RPMI7951 (cell line): ENCODE measurements around the gene LARP1. TPM values are rescaled to one million over a fixed set of nuclear protein-coding genes. Genes with fewer than 3 reads are reported as not detected.
"Not testable (repeated sequence)": the region's sequence is repeated elsewhere in the genome, so short reads cannot be mapped to it uniquely, and the experiment has no call there.

Experiments
- DNase-seq: peaks from one replicate; pipeline ENCODE4 v3.0.0-alpha.2; 2012; ENCODE audit warnings: low read depth
- total RNA-seq: library from RNA; depleted of rRNA; stranded (reverse); fragments of >200 nt; shearing (Covaris generic); gene quantifications from 2 replicates; pipeline ENCODE4 v1.2.3, GENCODE V29; 2014

LARP1 gene
- total RNA-seq, 1 experiment from 2014 or later = 32.4 TPM

GRCh38 chr5:154734370-154735248 lies 20.6 kb upstream of the LARP1 start:
- DNase-seq = no peak

- not testable (repeated sequence) for DNase-seq
These were observed 19.8 kb upstream of the LARP1 start for GRCh38 chr5:154735362-154735761.

- not testable (repeated sequence) for DNase-seq
These were observed 18.8 kb upstream of the LARP1 start for GRCh38 chr5:154736372-154736771.

DNA sequence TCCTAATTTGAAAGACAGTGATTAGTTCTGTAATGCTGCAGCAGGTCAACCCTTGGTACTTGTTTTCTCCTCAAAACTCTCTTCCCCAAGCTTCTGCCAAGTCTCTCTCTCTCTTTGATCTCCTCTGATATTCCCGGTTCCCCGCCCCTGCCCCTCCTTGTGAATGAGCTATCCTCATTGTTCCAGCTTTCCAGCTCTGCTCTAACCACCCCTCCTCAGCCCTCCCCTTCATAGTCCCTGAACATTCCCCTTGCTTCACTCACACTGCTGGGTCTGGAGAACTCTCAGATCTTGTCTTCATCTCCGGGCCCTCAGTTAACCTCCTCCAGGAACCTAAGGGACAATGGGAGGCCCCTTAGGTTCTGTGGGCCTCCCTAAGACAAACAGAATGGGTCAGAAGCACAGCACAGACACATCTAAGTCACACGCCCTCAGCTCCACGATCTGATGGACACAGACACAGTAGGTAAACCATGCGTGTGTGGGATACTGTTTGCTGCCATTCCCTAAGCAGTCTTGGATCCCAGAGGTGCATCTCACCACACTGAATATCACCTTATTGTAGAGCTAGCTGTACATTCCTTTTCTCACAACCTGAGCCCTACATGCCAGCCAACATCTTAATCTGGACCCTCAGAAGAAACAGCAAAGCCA lies 17.4 kb upstream of the LARP1 start:
- DNase-seq = no peak

DNA sequence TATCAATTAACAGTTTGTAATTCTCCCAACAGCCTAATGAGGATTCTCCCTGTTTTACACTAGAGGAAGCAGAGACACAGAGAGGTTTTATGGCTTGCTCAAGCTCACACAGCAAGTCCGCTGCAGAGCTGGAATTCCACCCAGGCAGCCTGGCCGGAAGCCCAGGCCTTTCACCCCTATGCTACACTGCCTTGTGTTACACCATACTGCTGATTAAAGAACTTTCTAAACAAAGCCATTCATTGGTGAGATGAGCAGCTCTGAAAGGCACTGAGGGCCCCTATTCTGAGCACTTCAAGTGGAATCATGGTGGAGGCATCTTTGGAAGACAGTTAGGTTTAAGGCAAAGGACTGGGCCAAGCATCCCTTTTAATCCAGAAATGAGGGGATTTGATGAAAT lies 14.7 kb upstream of the LARP1 start:
- no peak for DNase-seq

DNA sequence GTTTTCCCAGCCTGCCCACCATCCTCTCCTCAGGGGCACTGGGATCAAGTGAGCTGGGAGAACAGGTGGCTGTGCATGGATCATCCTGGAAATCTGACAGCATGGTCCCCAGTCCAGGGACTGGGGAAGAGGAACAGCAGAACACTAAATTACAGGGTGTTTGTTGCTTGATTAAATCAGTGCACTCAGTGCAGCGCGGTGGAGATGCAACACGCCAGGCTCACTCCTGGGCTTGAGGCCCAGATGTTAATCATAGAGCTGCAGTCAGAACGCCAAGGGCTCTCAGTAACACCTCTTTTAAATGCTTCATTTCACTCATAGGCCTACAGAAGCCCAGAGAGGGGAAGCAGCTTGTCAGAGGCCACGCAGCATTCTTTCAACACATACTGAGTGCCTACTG lies 14.2 kb upstream of the LARP1 start:
- DNase-seq = no peak

- DNase-seq = no peak
These were observed 13.8 kb upstream of the LARP1 start for GRCh38 chr5:154741415-154741814.

GRCh38 chr5:154743812-154744211 lies 11.4 kb upstream of the LARP1 start:
- DNase-seq = no peak

DNA sequence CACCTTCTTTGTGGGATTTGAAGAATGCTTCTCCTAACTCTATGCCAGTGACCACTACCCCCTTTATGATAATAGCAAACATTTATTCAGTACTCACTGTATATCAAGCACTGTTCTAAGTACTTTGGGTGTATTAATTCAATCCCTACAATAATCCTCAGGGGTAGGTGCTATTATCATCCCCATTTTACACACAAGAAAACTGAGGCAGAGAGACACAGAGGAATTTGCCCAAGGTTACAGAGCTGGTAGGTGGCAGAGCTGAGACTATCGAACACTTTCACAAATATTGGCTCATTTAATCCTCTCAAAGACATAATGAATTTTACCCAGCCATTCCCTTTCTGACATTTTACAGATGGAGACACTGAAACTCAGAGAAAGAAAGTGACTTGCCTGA lies 9.8 kb upstream of the LARP1 start:
- no peak for DNase-seq

DNA sequence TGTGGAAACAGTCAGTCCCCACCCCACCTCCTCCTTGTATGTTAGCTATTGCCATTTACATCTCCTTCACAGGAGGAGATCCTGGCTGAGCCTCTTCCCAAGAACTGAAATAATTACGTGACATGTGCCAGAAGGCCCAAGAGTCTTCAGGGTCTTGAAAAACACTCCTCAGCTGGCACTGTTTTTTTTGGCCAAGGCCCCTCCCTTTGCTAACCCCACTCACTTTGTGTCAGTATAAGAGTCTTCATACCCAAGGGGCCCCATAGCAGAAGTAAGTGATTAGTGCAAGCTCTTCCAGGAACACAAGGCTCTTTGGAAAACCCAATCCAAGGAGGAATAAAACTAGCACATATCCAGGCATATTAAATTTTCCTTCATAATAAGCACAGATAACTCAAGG lies 5.7 kb upstream of the LARP1 start:
- no peak for DNase-seq

DNA sequence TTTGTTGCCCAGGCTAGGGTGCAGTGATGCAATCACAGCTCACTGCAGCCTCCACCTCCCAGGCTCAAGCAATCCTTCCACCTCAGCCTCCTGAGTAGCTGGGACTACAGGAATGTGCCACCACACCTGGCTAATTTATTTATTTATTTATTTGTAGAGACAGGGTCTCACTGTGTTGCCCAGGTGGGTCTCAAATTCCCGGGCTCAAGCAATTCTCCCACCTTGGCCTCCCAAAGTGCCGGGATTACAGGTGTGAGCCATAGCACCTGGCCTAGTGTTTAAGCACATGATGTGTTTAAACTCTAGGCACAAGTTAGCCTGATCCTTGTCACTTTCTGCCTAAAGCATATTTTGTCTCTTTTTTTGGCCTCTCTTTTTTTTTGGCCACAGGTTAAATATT lies 4.5 kb upstream of the LARP1 start:
- not testable (repeated sequence) for DNase-seq

DNA sequence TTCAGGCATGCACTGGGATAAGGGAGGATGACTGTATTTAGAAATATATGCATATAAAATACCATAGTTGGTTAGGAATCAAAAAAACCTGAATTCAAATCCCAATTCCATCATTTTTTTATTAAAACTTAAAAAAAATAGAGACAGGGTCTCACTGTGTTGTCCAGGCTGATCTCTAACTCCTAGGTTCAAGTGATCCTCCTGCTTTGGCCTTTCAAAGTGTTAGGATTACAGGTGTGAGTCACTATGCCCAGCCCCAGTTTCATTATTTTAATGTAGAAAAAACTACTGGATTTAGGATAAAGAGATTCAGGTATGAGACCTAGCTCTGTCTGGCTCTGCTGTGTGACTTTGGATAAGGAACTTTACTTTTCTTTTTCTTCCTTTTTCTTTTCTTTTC lies 3.3 kb upstream of the LARP1 start:
- DNase-seq = no peak

DNA sequence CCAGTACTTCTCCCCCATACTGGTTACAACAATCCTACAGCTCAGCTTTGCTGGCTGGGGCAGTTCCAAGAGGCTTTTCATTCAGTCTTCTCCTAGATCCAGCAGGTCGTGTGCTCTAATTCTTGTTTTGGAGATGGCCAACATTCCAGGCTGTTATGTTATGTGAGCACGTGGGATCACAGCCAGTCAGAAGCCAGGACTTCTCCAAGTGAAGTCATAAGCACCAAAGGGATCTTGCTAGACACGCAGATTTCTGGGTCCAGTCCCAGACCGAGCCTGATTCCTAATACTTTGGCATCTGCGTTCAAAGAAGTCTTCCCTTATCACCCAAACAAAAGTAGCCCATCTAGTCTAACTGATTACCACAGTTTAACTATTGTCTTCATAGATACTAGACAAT lies 1.4 kb upstream of the LARP1 start:
- DNase-seq = peak; percentile 70

DNA sequence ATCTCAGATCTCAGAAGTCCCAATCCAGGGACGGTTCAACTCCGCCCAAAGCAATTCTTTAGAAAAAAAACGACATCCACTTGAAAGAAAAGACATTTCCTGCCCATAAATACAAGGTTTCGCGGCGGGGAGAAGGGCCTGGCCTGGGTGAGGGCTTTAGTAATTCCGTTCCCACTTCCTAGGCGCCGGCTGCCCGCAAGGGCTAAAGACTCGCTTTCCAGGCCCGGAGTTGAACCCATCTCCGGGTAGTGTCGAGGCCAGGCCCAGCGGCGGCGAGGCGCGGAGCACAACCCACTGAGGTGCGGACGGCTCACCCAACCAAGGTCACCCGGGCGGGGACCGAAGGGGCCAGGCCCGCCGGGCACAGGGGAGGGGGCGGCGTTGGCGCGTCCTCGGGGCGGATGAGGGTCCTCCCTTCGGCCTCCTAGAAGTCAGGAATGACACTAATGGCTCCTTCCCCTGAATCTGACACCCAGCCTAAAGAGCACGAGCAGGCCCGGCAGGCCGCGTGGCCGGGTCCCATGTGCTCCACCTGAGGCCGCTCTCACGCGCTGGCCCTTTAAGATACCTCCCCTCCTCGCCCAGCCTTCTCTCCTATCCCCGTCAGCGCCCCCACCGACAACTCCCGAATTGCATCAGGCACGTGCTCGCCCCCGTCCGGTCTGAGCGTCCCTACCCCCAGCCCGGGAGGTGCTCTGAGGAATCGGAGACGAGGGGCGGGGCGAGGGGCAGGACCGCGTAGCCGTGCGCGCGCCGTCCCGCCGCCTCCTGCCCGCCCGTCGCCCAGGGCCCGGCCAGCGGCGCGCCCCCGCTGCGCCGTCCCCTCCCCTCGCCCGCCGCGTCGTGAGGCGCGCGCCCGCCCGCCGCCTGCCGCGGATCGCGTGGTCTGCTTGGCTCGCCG lies 467 bp upstream of the LARP1 start:
- DNase-seq = peak; percentile 97

- DNase-seq = peak; percentile 29
These were observed 1.1 kb downstream of the LARP1 start for GRCh38 chr5:154756009-154756867.

- peak; percentile 37 for DNase-seq
These were observed 2.0 kb downstream of the LARP1 start for GRCh38 chr5:154756868-154757813.

DNA sequence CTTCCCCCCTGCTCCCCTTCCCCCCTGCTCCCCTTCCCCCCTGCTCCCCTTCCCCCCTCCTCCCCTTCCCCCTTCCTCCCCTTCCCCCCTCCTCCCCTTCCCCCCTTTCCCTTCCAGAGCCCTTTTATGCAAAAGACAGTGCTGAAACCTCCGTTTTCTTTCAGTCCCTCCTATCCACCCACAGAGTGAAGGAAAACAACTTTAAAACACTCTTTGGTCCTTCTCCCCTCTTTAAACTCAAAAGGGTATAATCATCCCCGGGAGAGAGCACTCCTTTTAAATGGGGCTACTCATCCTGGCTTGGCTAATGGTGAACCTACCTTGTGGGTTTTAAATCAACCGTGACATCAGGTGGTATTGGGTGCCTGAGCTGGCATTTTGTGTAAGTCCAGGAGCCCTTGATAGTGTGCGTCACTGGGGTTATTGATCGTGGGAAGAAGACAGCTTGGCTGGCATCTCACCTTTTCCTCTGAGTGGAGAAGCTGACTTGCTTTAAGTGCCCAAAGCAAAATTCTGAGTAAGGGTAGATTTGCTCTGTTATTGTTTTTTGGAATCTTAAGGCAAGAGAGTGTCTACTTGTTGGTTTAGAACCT lies 2.7 kb downstream of the LARP1 start:
- no peak for DNase-seq

DNA sequence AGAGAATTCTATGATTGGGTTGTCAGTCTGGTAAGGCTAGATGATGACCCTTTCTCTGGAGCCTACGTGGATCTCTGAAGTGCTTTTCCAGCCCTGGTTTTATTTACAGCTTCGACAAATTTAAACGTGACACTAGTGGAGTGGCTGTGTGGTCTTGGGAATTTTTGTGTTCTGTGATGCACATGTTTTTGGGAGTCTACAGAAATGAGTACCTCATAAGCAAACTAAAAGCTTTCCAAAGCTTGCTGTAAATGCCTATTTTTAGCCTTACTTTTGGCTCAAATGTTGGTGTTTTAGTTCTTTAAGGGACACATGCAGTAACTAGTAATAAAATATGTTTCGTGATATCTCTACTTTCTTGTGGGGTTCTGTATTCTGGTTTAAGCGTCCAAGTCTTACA lies 3.3 kb downstream of the LARP1 start:
- DNase-seq = peak; percentile 8

GRCh38 chr5:154758977-154759376 lies 3.8 kb downstream of the LARP1 start:
- DNase-seq = no peak

- not testable (repeated sequence) for DNase-seq
These were observed 4.7 kb downstream of the LARP1 start for GRCh38 chr5:154759868-154760267.
